Cardiac muscle cell (in vitro differentiated cells and primary cell): ENCODE data around the gene HGS. TPM values are rescaled to one million over a fixed set of nuclear protein-coding genes. Genes with fewer than 3 reads are reported as not detected.

Experiments used
- DNase-seq, 2 donors: peaks; one replicate each; pipeline versions ENCODE4 v3.0.0 to v3.0.0-alpha.2; 2010 to 2017; ENCODE audit warnings: low read depth in 1 of 2, low spot score in 1 of 2
- H3K27ac ChIP-seq: fragments of 200-600 bp; sonication (generic); 2 replicates; pipeline ENCODE4 v1.5.1; 2016
- H3K27me3 ChIP-seq: fragments of 200-600 bp; sonication (generic); 2 replicates; pipeline ENCODE4 v1.6.0; 2016; ENCODE audit warnings: control low read depth
- H3K36me3 ChIP-seq: fragments of 200-600 bp; sonication (generic); 2 replicates; pipeline ENCODE4 v1.5.1; 2016; ENCODE audit warnings: control low read depth
- H3K4me1 ChIP-seq: fragments of 200-600 bp; sonication (generic); 2 replicates; pipeline ENCODE4 v1.8.1; 2017; ENCODE audit warnings: low read depth, mild to moderate bottlenecking, mixed run types
- H3K4me3 ChIP-seq: fragments of 200-600 bp; sonication (generic); 2 replicates; pipeline ENCODE4 v1.5.1; 2016; ENCODE audit warnings: mild to moderate bottlenecking
- H3K9me3 ChIP-seq: fragments of 200-600 bp; sonication (generic); 2 replicates; pipeline ENCODE4 v1.5.1; 2017; ENCODE audit warnings: low read depth, mild to moderate bottlenecking, control low read depth
- polyA plus RNA-seq: library from polyadenylated mRNA; unstranded; fragments of >200 nt; fragmentation: Nextera tagmentation; extraction: Ambion mirVana; gene quantifications from 2 replicates; pipeline ENCODE4 v1.2.1, GENCODE V29; 2016
- total RNA-seq: library from RNA; depleted of rRNA; stranded (reverse); fragments of >200 nt; gene quantifications from 2 replicates; pipeline ENCODE4 v1.2.3, GENCODE V29; 2016
- TF ChIP-seq, protein P1 (sequence below): IDR thresholded peaks from 2 replicates; pipeline ENCODE4 v1.5.1; 2012; ENCODE audit warnings: low read depth, mild to moderate bottlenecking, low read length

The HGS gene
- total and polyA plus RNA-seq, 2 experiments from 2014 or later, result 107 to 109 TPM

DNA sequence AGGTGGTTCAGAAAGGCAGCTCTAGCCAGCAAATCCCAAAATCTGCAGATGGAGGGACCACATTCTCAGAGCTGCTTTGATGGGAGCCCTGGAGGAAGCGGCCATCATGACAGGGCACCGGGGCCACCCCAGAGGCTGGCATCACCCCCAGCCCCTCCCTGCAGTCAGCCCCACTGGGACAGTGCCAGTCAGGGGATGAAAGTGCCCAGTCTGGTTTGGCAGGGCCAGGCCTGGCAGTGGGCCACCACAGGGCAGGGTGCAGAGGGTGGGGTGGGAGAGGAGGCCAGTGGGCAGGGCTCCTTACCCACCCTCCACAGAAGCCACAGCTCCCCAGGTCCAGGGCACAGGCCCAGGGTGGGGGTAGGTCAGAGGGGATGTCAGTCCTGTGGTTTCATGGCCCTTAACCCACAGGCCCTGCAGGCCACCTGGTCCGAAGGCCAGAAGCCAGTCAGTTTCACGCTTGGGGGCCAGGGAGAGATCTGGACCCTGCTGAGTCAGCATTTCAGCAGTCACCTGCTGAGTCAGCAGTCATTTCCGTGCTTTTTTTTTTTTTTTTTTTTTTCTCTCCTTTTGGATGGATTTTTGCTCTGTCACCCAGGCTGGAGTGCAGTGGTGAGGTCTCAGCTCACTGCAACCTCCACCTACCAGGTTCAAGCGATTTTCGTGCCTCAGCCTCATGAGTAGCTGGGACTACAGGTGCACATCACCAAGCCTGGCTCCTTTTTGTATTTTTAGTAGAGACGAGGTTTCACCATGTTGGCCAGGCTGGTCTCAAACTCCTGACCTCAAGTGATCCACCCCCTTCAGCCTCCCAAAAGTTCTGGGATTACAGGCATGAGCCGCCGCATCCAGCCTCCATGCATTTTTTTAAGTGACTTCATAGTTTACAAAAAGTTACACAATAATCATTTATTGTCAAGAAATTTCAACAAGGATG, 38.6 kb downstream of the HGS start:
- Histone ChIP-seq H3K27me3 (no peaks in the 10 kb centered on the region), H3K27ac (no peak overlapping the region), H3K36me3 (peaks cover 7% of the 10 kb centered on the region), H3K9me3 (no peaks in the 10 kb centered on the region), H3K4me1 (no peaks in the 10 kb centered on the region), H3K4me3 (no peak overlapping the region)
- TF ChIP-seq, protein P1, sequence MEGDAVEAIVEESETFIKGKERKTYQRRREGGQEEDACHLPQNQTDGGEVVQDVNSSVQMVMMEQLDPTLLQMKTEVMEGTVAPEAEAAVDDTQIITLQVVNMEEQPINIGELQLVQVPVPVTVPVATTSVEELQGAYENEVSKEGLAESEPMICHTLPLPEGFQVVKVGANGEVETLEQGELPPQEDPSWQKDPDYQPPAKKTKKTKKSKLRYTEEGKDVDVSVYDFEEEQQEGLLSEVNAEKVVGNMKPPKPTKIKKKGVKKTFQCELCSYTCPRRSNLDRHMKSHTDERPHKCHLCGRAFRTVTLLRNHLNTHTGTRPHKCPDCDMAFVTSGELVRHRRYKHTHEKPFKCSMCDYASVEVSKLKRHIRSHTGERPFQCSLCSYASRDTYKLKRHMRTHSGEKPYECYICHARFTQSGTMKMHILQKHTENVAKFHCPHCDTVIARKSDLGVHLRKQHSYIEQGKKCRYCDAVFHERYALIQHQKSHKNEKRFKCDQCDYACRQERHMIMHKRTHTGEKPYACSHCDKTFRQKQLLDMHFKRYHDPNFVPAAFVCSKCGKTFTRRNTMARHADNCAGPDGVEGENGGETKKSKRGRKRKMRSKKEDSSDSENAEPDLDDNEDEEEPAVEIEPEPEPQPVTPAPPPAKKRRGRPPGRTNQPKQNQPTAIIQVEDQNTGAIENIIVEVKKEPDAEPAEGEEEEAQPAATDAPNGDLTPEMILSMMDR, result no peak
- peak in 1 of 2 donors; percentile 26 for DNase-seq

DNA sequence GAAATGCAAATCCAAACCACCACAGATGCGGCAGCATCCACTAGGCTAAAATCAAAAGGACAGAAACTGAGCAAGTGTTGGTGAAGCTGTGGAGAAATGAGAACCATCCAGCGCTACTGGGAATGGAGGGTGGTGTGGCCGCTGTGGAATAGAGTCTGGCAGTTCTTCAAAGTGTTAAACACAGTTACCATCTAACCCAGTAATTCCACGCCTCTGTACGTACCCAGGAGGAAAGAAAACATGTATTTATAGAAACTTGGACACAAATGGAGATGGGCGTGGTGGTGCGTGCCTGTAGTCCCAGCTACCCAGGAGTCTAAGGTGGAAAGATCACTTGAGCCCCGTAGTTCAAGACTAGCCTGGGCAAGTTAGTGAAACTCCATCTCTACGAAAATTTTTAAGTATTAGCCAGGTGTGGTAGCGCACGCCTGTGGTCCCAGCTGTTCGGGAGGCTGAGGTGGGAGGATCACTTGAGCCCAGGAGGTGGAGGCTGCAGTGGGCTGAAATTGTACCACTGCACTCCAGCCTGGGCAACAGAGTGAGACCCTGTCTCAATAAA, 39.9 kb downstream of the HGS start:
- Histone ChIP-seq H3K27me3 (no peaks in the 10 kb centered on the region), H3K9me3 (no peaks in the 10 kb centered on the region), H3K36me3 (no peaks in the 10 kb centered on the region), H3K4me1 (no peaks in the 10 kb centered on the region), H3K27ac (no peak overlapping the region), H3K4me3 (no peak overlapping the region)
- DNase-seq, result no peak
- TF ChIP-seq, protein P1, result no peak

DNA sequence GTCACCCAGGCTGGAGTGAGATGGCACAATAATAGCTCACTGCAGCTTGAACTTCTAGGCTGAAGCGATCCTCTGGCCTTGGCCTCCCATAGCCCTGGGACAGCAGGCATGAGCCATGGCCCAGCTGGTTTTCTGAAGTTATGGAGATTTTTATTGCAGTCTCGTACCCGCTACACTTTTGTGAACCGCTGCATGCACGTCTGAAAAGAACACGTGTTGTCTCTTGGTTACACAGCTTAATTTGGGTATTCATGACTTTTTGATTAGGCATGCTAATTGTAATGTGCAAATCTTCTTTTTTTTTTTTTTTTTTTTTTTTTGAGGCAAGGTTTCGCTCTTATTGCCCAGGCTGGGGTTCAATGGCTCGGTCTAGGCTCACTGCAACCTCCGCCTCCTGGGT, 41.6 kb downstream of the HGS start:
- H3K27me3 ChIP-seq, result no peaks in the 10 kb centered on the region

DNA sequence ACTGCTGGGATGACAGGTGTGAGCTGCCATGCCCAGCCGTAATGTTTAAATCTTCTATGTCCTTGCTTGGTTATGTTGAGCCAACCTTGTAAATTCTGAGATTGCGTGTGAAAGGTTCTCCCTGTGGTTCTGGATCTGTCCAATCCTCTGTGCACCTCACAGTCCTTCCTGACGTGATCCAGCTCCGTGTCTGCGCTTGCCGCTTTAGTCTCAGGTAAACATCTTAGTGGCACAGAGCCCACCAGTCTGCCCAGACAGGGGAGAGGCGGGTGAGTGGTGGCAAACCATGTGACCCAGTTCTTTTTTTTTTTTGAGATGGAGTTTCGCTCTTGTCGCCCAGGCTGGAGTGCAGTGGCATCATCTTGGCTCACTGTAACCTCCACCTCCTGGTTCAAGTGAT, 42.2 kb downstream of the HGS start:
- DNase-seq, result no peak
- no peaks in the 10 kb centered on the region for H3K4me1 ChIP-seq
- TF ChIP-seq, protein P1, result no peak
- H3K4me3 ChIP-seq, result no peak overlapping the region
- H3K9me3 ChIP-seq, result no peaks in the 10 kb centered on the region
- no peaks in the 10 kb centered on the region for H3K27me3 ChIP-seq
- H3K27ac ChIP-seq, result no peak overlapping the region
- no peaks in the 10 kb centered on the region for H3K36me3 ChIP-seq

More for the DNA sequence above, 41.6 kb downstream of the HGS start:
- DNase-seq, result no peak
- H3K4me1 ChIP-seq, result no peaks in the 10 kb centered on the region
- no peak overlapping the region for H3K27ac ChIP-seq
- H3K9me3 ChIP-seq, result no peaks in the 10 kb centered on the region
- H3K4me3 ChIP-seq, result no peak overlapping the region
- TF ChIP-seq, protein P1, result no peak
- H3K36me3 ChIP-seq, result no peaks in the 10 kb centered on the region

DNA sequence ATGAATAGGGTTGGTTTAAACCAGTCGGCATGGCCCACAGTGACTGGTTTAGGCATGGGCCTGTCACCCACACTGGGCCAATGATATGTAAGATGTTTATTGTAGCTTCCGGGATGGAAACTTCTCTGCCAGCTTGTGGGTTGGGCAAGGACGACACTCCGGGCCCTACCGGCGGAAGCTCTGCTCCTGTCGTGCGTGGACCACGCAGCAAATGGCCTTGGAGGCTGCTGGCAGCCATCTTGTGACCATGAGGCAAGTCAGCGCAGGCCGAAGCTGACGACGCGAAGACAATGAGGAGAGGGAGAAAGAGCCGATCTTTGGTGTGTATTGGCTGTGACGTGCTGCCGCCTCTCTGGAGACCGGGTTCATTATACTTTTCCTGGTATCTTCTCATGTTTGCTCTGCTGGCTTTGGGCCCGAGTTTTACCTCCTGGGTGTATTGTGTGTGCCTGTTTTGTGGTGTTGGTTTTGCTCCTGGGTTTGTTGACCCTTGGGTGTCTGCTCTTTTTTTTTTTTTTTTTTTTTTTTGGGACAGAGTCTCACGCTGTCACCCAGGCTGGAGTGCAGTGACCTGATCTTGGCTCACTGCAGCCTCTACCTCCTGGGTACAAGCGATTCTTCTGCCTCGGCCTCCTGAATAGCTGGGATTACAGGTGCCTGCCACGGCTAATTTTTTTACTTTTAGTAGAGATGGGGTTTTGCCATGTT, 43.7 kb downstream of the HGS start:
- peaks cover under 1% of the 10 kb centered on the region for H3K27me3 ChIP-seq
- H3K36me3 ChIP-seq, result no peaks in the 10 kb centered on the region
- no peak for DNase-seq
- TF ChIP-seq, protein P1, result no peak
- H3K4me1 ChIP-seq, result no peaks in the 10 kb centered on the region
- H3K27ac ChIP-seq, result no peak overlapping the region
- no peaks in the 10 kb centered on the region for H3K9me3 ChIP-seq
- H3K4me3 ChIP-seq, result no peak overlapping the region
